Stomach (tissue), 4 donors: ENCODE results near the gene DLEC1.

ENCODE experiments used
- CTCF ChIP-seq, 7 experiments: fragments of 450-650 bp in 4 of 7; fragments of 200-600 bp in 3 of 7; sonication (generic) in 3 of 7; IDR thresholded peaks; one replicate each; pipeline ENCODE4 v1.5.1; 2016 to 2019; ENCODE audit warnings: antibody characterized with exemption in 7 of 7, control low read depth in 2 of 7, mild to moderate bottlenecking in 1 of 7
- POLR2A ChIP-seq, 4 donors: fragments of 450-650 bp; IDR thresholded peaks; one replicate each; pipeline ENCODE4 v1.6.1; 2016; ENCODE audit warnings: antibody characterized with exemption in 4 of 4, control low read depth in 2 of 4, mild to moderate bottlenecking in 1 of 4, moderate library complexity in 1 of 4
- POLR2AphosphoS5 ChIP-seq, 3 donors: sonication (generic); formaldehyde crosslinking; IDR thresholded peaks; one replicate each; pipeline ENCODE4 v1.6.1; 2016; ENCODE audit warnings: antibody characterized with exemption in 3 of 3

DNA sequence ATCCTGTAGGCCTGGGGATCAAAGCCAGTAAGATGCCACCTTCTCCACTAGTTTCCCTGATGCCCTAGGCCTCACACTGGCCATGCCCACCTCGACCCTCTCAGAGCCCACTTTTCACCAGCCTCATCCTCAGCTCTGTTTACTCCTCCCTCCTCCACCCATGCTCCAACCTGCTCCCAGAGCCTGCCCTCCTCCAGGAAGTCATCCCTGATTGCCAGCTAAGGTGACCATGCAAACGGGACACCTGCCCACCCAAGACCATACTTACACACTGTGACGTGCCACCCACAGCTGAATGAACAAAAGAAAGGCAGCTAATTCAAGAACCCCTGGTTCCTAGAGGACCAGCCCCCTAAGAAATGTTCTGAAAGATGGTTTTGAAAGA is 18.7 kb upstream of the DLEC1 start:
- TF ChIP-seq POLR2A (IDR thresholded peaks at IDR 0.05) (no peak), CTCF (IDR thresholded peaks at IDR 0.05) (no peak), POLR2AphosphoS5 (IDR thresholded peaks at IDR 0.05) (no peak)
